Measurements from ENCODE around the gene FASN.

Gene FASN

GRCh38 chr17:82078433-82078832 is 19.6 kb downstream of the FASN start:
- no peak for DNase-seq (ENCODE audit: low read depth in 3 of 3, low spot score in 1 of 3)

DNA sequence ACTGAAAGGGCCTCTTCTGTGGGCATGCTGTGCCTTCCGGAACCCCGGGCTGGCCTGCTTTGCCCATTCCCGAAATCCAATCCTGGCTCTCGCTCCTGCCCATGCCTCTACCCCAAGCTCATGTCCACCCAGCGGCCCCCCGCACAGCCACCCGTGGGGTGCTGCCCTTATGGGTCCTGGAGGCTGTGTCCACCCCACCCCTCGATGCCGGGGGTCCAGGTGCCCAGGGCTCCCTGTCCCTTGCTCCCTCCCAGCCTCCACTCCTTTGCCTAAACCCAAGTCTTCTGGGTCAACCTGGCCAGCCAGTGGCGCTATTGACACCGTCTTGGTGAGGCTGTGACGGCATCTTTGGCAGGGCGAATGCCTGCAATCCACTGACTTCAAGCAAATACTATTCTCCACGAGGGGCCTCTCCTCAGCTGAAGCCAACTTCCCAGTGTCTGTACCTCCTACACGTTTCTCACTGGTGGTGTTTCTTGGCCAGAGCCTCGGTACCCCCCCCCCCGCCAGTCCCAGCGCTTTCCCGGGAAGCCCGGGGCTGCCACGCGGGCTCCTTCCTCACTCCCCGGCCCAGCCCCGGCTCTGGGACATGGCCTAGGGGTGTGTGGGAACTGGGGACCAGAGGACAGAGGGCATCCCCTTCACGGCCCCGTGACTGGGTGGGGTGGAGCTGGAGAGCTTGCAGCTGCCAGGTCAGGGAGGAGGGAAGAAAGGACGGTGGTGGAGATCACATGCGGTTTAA is 20.2 kb downstream of the FASN start:
- no peak for DNase-seq (ENCODE audit: low read depth in 3 of 3, low spot score in 1 of 3)

- no peak for DNase-seq (ENCODE audit: low read depth in 3 of 3, low spot score in 1 of 3)
Measured at GRCh38 chr17:82076785-82077591, 21.0 kb downstream of the FASN start.

DNA sequence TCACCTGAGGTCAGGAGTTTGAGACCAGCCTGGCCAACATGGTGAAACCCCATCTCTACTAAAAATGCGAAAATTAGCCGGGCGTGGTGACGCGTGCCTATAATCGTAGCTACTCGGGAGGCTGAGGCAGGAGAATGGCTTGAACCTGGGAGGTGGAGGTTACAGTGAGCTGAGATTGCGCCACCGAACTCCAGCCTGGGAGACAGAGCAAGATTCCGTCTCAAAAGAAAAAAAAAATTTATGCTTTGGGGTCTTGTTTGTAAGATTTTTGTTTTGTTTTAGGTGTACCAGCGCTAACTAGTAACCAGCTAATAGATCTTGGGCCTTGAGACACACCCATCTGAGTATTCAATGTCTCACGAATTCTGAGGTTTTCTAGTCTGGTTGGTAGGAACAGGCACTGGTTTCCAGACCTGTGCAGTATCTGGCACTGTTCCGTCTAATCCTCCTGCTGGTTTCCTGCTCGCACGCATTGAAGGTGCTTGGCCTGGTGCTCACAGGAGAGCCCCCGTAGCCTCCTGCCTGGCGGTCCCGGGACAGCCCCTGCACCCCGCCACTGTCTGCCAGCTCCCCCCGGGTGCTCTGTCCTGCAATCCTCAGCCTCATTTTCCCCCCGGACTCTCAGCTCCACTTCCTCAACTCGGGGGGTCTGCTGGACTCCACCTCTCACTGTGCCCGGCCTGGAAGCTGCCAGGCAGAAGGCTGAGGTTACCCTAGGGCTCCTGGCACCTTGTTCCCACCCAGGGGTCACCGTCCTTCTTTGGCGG is 21.8 kb downstream of the FASN start:
- DNase-seq (ENCODE audit: low read depth in 3 of 3, low spot score in 1 of 3), result no peak

GRCh38 chr17:82073446-82073845 is 24.6 kb downstream of the FASN start:
- DNase-seq (ENCODE audit: low read depth in 3 of 3, low spot score in 1 of 3), result no peak

- no peak for DNase-seq (ENCODE audit: low read depth in 3 of 3, low spot score in 1 of 3)
Measured at GRCh38 chr17:82072827-82073226, 25.2 kb downstream of the FASN start.

DNA sequence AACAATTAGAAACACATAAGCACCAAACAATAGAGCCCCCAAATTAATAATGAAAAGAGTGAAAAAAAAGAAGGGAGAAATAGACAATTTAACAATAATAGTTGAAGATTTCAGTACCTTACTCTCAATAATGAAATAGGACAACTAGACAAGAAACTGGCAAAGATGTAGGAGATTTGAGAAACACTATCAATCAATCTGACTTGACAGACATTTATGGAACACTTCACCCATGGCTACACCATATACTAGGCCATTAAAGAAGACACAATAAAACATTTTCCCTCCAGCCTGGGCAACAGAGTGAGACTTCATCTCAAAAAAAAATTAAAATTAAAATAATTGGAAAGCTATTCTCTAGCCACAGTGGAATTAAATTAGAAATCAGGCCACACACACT is 27.4 kb downstream of the FASN start:
- DNase-seq (ENCODE audit: low read depth in 3 of 3, low spot score in 1 of 3), result no peak

GRCh38 chr17:82065638-82066303 is 32.3 kb downstream of the FASN start, which contains the start of gene DUS1L:
DUS1L (minus strand) TSS chr17:82065804; CDS start chr17:82065059, 745 bp downstream.
- peak; percentile 21 to 74 (median 50) for DNase-seq (ENCODE audit: low read depth in 3 of 3, low spot score in 1 of 3)

DNA sequence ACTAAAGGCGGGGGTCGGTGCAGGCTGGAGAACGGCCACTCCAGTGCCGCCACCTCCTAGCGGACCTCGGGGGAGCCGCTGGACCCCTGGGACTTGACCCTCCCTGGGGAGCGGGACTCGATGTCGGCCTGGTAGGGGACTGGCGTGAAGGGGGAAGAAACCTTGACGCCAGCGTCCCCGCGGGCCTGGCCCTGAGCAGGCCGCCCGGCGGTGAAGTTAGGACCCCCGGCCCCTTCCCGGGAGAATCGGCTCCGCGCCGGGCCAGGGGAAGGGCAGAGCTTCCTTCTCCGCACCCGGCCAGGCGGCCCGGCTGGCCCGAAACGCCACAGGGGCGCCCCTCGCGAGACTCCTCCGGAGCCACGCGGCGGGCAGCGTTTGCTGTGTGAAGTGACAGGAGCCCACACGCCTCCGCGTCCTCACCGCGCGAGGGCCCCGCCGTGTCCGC is 32.8 kb downstream of the FASN start:
- no peak for DNase-seq (ENCODE audit: low read depth in 3 of 3, low spot score in 1 of 3)

DNA sequence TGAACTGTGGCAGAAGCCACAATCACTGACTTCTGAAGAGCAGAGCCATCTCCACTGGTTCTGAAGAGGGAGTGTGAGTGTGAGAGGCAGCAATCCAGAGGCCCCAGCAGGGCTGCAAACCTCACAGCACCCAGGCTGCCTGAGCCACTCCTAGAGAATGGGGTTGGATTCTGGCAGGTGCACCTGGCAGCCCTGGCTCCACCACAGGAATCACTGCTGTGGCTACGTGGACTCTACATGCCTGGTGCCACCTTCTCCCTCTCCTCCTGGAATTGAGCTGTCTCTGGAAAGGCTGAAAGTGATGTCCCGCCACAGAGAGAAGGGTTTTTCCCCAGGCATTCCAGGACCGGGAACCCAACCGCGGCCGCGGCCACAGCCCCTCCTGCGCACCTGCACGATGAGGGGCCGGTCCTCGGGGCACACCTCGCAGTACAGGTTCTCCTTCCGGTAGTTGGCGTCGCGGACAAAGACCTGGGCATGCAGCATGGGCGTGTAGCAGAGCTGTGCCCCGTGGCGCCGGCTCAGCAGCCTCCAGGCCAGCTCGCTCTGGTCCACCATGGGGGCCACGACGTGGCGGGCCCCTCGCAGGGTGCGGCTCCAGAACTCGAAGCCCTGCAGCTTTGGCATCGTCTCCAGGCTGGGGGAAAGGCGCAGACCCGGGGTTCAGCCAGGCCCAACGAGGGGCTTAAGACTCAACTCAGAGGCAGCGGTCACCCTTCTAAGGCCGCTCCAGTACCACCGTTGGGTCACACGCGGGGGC is 33.4 kb downstream of the FASN start:
- no peak for DNase-seq (ENCODE audit: low read depth in 3 of 3, low spot score in 1 of 3)

GRCh38 chr17:82063424-82064415 is 34.3 kb downstream of the FASN start:
- no peak for DNase-seq (ENCODE audit: low read depth in 3 of 3, low spot score in 1 of 3)

DNA sequence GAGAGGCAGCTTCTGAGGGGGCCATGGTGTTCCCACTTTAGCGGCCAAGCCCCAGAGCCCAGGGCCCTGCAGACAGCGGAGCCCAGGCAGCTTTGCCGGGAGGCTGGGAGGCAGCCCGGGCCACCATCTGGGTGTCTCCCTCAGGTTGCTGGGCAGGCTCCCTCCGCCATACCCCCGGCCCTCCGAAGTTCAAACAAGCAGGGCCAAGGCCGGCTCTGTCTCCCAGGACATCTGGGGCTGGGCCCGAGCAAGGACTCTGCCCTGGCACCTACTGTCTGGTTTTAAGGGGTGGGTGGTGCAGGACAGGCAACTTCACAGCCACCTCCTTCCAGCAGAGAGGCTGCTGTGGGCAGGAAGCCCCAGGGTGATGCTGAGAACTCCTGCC is 35.1 kb downstream of the FASN start:
- DNase-seq (ENCODE audit: low read depth in 3 of 3, low spot score in 1 of 3), result no peak

DNA sequence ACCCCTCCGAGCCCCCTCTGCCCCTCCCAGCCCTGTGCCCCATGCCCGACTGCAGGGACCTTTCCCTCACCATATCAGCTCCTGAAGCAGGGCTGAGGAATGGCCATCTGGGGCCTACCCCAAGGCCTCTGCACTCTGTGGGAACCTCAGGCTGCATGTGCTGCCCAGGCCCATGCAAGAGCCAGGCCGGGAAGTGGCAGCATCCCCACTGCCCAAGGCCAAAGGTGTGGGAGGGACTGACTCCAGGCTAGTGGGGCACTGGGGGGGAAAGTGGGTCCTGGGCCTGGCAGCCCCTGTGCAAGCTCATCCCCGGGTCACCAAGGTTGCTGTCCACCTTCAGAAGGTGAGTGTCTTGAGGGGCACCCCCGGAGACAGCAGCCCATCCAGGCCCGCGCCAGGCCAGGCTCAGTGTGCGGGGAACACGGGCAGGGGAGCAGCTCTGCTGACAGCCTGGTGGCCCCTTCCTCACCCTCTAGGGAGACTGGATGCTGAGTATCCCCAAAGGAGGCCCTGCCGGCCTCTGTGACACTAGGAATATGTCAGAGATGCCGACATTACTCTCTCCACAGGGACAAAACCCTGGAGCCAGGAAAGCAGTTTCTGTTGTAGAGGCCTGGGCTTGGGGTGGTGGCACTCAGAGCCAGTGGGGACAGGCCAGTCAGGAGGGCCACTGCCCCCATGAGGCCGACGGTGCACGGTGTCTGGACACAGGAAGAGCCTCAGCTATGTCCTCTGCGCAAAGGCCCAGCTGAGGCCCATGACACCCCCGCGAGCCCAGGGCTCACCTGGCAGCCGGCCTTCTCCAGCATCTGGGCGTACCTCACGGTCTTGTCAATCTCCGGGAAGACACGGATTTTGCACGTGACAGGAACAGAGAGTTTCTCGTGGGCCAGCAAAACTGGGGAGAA is 35.7 kb downstream of the FASN start:
- DNase-seq (ENCODE audit: low read depth in 3 of 3, low spot score in 1 of 3), result no peak

GRCh38 chr17:82061047-82061925 is 36.8 kb downstream of the FASN start:
- no peak for DNase-seq (ENCODE audit: low read depth in 3 of 3, low spot score in 1 of 3)

GRCh38 chr17:82060614-82061013 is 37.4 kb downstream of the FASN start:
- DNase-seq (ENCODE audit: low read depth in 3 of 3, low spot score in 1 of 3), result no peak

DNA sequence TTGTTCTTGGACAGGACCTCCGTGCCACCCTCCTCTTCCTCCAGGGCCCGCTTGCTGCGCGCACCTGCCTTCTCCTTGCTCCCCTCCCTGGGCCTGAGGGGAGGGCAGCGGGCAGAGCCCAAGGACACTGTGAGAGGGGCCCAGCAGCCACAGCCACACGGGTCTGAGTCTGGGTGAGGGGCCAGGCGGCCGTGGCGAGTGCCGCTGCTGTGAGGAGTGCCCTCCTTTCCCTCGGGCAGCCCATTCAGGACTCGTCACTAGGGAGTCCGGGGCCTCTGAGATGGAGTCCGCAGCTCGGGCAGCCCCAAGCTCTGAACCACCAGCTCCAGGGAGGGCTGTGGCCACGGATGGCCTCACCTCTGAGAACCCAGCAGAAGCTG is 38.0 kb downstream of the FASN start:
- no peak for DNase-seq (ENCODE audit: low read depth in 3 of 3, low spot score in 1 of 3)

All from stimulated activated CD4-positive, alpha-beta T cell treated with anti-CD3 and anti-CD28 coated beads, TNF-alpha, amount 100 ng/mL, for 1 hour (primary cell).